Activated CD4-positive, alpha-beta T cell treated with anti-CD3 and anti-CD28 coated beads, Interleukin-2, Interleukin-4, amounts not matched to agents 100 ng/mL and 50 ng/mL, durations not matched to agents 16 hours and 8 hours (primary cell): ENCODE data around the gene DIAPH1.
"Not testable (repeated sequence)": the region's sequence is repeated elsewhere in the genome, so short reads cannot be mapped to it uniquely, and the experiment has no call there.

ENCODE experiments used
- DNase-seq: peaks from one replicate; pipeline ENCODE4 v3.0.0-alpha.2; 2020; ENCODE audit warnings: low spot score

Gene DIAPH1

GRCh38 chr5:141609921-141610320, 8.9 kb downstream of the DIAPH1 start:
- DNase-seq, result not testable (repeated sequence)

- no peak for DNase-seq
Observed at GRCh38 chr5:141609044-141609443, 9.8 kb downstream of the DIAPH1 start.

- no peak for DNase-seq
Observed at GRCh38 chr5:141608557-141608956, 10.2 kb downstream of the DIAPH1 start.

- no peak for DNase-seq
Observed at GRCh38 chr5:141608046-141608445, 10.8 kb downstream of the DIAPH1 start.

- peak; percentile 90 for DNase-seq
Observed at GRCh38 chr5:141605523-141606277, 13.1 kb downstream of the DIAPH1 start.

- DNase-seq, result peak; percentile 50
Observed at GRCh38 chr5:141603923-141604717, 14.7 kb downstream of the DIAPH1 start.

- no peak for DNase-seq
Observed at GRCh38 chr5:141602606-141603005, 16.2 kb downstream of the DIAPH1 start.

GRCh38 chr5:141598391-141599345, 20.1 kb downstream of the DIAPH1 start:
- no peak for DNase-seq

GRCh38 chr5:141597814-141598213, 21.0 kb downstream of the DIAPH1 start:
- no peak for DNase-seq

GRCh38 chr5:141597394-141597793, 21.4 kb downstream of the DIAPH1 start:
- no peak for DNase-seq

- no peak for DNase-seq
Observed at GRCh38 chr5:141596867-141597266, 21.9 kb downstream of the DIAPH1 start.

GRCh38 chr5:141590127-141590526, 28.7 kb downstream of the DIAPH1 start:
- no peak for DNase-seq

GRCh38 chr5:141586246-141586645, 32.6 kb downstream of the DIAPH1 start:
- no peak for DNase-seq

- no peak for DNase-seq
Observed at GRCh38 chr5:141585594-141585993, 33.2 kb downstream of the DIAPH1 start.

GRCh38 chr5:141574122-141574510, 44.7 kb downstream of the DIAPH1 start:
- no peak for DNase-seq

GRCh38 chr5:141573489-141574121, 45.2 kb downstream of the DIAPH1 start:
- DNase-seq, result no peak

GRCh38 chr5:141570655-141571054, 48.1 kb downstream of the DIAPH1 start:
- DNase-seq, result no peak

GRCh38 chr5:141567513-141568117, 51.2 kb downstream of the DIAPH1 start:
- DNase-seq, result no peak

GRCh38 chr5:141565826-141566570, 52.8 kb downstream of the DIAPH1 start:
- DNase-seq, result no peak

- DNase-seq, result peak; percentile 93
Observed at GRCh38 chr5:141564216-141564692, 54.5 kb downstream of the DIAPH1 start.
